Activated T-helper 1 cell treated with anti-CD3 and anti-CD28 coated beads, Interleukin-12 subunit alpha, Interleukin-12 subunit beta, Interleukin-2, Interleukin-4 antibody, amounts not matched to agents 30 ng/mL and 10 ng/mL and 1 ng/mL, durations not matched to agents 14 hours and 24 hours and 36 hours (primary cell): ENCODE data around the gene KCNMA1. TPM values are rescaled to one million over a fixed set of nuclear protein-coding genes. Genes with fewer than 3 reads are reported as not detected.

Source experiments
- DNase-seq: peaks from one replicate; pipeline ENCODE4 v3.0.0; 2021; ENCODE audit warnings: low spot score
- H3K27ac Mint-ChIP-seq: one replicate; pipeline ENCODE4 v1.8.0; 2021; ENCODE audit warnings: mild to moderate bottlenecking, mixed read lengths
- H3K27me3 Mint-ChIP-seq: one replicate; pipeline ENCODE4 v1.8.0; 2022; ENCODE audit warnings: mild to moderate bottlenecking, moderate library complexity, mixed read lengths; ENCODE audit not compliant: insufficient read depth
- H3K36me3 Mint-ChIP-seq: one replicate; pipeline ENCODE4 v1.8.0; 2021; ENCODE audit warnings: low read depth, mixed read lengths
- H3K4me1 Mint-ChIP-seq: one replicate; pipeline ENCODE4 v1.8.0; 2021; ENCODE audit warnings: low read depth, mixed read lengths
- H3K4me3 Mint-ChIP-seq: one replicate; pipeline ENCODE4 v1.8.0; 2021; ENCODE audit warnings: mild to moderate bottlenecking, moderate library complexity, mixed read lengths
- H3K9me3 Mint-ChIP-seq: one replicate; pipeline ENCODE4 v1.8.0; 2021; ENCODE audit warnings: mixed read lengths
- intact Hi-C: fragments of 100-400 bp; cut with micrococcal nuclease; formaldehyde crosslinking; loops from one replicate; pipeline ENCODE4 v1.15.1; 2024
- total RNA-seq: library from RNA; stranded (reverse); gene quantifications from 2 replicates; pipeline ENCODE4 v1.2.3, GENCODE V29; 2022

Gene KCNMA1
- total RNA-seq, 1 donor from 2014 or later: not detected

GRCh38 chr10:77492368-77492994 lies 145.1 kb downstream of the KCNMA1 start:
- H3K27ac Mint-ChIP-seq: no peak overlapping the region
- intact Hi-C loops: no loop called here
- no peaks in the 10 kb centered on the region for H3K27me3 Mint-ChIP-seq
- no peak for DNase-seq
- H3K9me3 Mint-ChIP-seq: no peaks in the 10 kb centered on the region
- H3K4me1 Mint-ChIP-seq: no peaks in the 10 kb centered on the region
- no peak overlapping the region for H3K4me3 Mint-ChIP-seq
- no peaks in the 10 kb centered on the region for H3K36me3 Mint-ChIP-seq

GRCh38 chr10:77490534-77491314 lies 146.9 kb downstream of the KCNMA1 start:
- no peak overlapping the region for H3K27ac Mint-ChIP-seq
- DNase-seq: no peak
- H3K9me3 Mint-ChIP-seq: no peaks in the 10 kb centered on the region

GRCh38 chr10:77486517-77486916 lies 151.1 kb downstream of the KCNMA1 start:
- H3K27ac Mint-ChIP-seq: no peak overlapping the region
- intact Hi-C loops: no loop called here
- H3K4me1 Mint-ChIP-seq: no peaks in the 10 kb centered on the region
- H3K27me3 Mint-ChIP-seq: peaks cover 4% of the 10 kb centered on the region
- no peaks in the 10 kb centered on the region for H3K36me3 Mint-ChIP-seq
- no peak overlapping the region for H3K4me3 Mint-ChIP-seq
- no peaks in the 10 kb centered on the region for H3K9me3 Mint-ChIP-seq
- no peak for DNase-seq

More at GRCh38 chr10:77490534-77491314, 146.9 kb downstream of the KCNMA1 start:
- Mint-ChIP-seq H3K4me1 (no peaks in the 10 kb centered on the region), H3K27me3 (peaks cover 4% of the 10 kb centered on the region), H3K36me3 (no peaks in the 10 kb centered on the region), H3K4me3 (no peak overlapping the region)
- intact Hi-C loops: no loop called here

- H3K4me3 Mint-ChIP-seq: no peak overlapping the region
- H3K4me1 Mint-ChIP-seq: no peaks in the 10 kb centered on the region
Observed at GRCh38 chr10:77485847-77486246, 151.8 kb downstream of the KCNMA1 start.

GRCh38 chr10:77482072-77482471 lies 155.5 kb downstream of the KCNMA1 start:
- DNase-seq: no peak
- Mint-ChIP-seq H3K27me3 (peaks cover 2% of the 10 kb centered on the region), H3K4me3 (no peak overlapping the region)

More at GRCh38 chr10:77485847-77486246, 151.8 kb downstream of the KCNMA1 start:
- intact Hi-C loops: no loop called here
- Mint-ChIP-seq H3K36me3 (no peaks in the 10 kb centered on the region), H3K9me3 (no peaks in the 10 kb centered on the region), H3K27ac (no peak overlapping the region), H3K27me3 (peaks cover 4% of the 10 kb centered on the region)
- DNase-seq: no peak

GRCh38 chr10:77479586-77479985 lies 158.0 kb downstream of the KCNMA1 start:
- Mint-ChIP-seq H3K9me3 (no peaks in the 10 kb centered on the region), H3K27ac (no peak overlapping the region), H3K27me3 (peaks cover 3% of the 10 kb centered on the region), H3K4me3 (no peak overlapping the region), H3K4me1 (no peaks in the 10 kb centered on the region), H3K36me3 (no peaks in the 10 kb centered on the region)
- intact Hi-C loops: no loop called here
- no peak for DNase-seq

More at GRCh38 chr10:77482072-77482471, 155.5 kb downstream of the KCNMA1 start:
- Mint-ChIP-seq H3K27ac (no peak overlapping the region), H3K9me3 (no peaks in the 10 kb centered on the region), H3K36me3 (no peaks in the 10 kb centered on the region), H3K4me1 (no peaks in the 10 kb centered on the region)
- intact Hi-C loops: no loop called here

GRCh38 chr10:77478962-77479359 lies 158.6 kb downstream of the KCNMA1 start:
- Mint-ChIP-seq H3K27me3 (peaks cover 3% of the 10 kb centered on the region), H3K27ac (no peak overlapping the region), H3K36me3 (no peaks in the 10 kb centered on the region), H3K4me3 (no peak overlapping the region), H3K4me1 (no peaks in the 10 kb centered on the region), H3K9me3 (no peaks in the 10 kb centered on the region)
- no peak for DNase-seq
- intact Hi-C loops: no loop called here

GRCh38 chr10:77478247-77478961 lies 159.2 kb downstream of the KCNMA1 start:
- H3K27me3 Mint-ChIP-seq: peaks cover 3% of the 10 kb centered on the region
- no peaks in the 10 kb centered on the region for H3K9me3 Mint-ChIP-seq
- no peak overlapping the region for H3K27ac Mint-ChIP-seq
- H3K36me3 Mint-ChIP-seq: no peaks in the 10 kb centered on the region
- no peak for DNase-seq
- no peaks in the 10 kb centered on the region for H3K4me1 Mint-ChIP-seq
- H3K4me3 Mint-ChIP-seq: no peak overlapping the region
- intact Hi-C loops: no loop called here

- H3K4me3 Mint-ChIP-seq: no peak overlapping the region
- DNase-seq: no peak
- H3K36me3 Mint-ChIP-seq: no peaks in the 10 kb centered on the region
- H3K9me3 Mint-ChIP-seq: no peaks in the 10 kb centered on the region
- H3K27ac Mint-ChIP-seq: no peak overlapping the region
- H3K27me3 Mint-ChIP-seq: peaks cover 3% of the 10 kb centered on the region
- H3K4me1 Mint-ChIP-seq: no peaks in the 10 kb centered on the region
- intact Hi-C loops: no loop called here
Observed at GRCh38 chr10:77475522-77475921, 162.1 kb downstream of the KCNMA1 start.

GRCh38 chr10:77474939-77475338 lies 162.7 kb downstream of the KCNMA1 start:
- DNase-seq: no peak
- intact Hi-C loops: no loop called here
- Mint-ChIP-seq H3K9me3 (no peaks in the 10 kb centered on the region), H3K27me3 (peaks cover 3% of the 10 kb centered on the region), H3K36me3 (no peaks in the 10 kb centered on the region), H3K4me3 (no peak overlapping the region), H3K27ac (no peak overlapping the region), H3K4me1 (no peaks in the 10 kb centered on the region)

GRCh38 chr10:77474386-77474785 lies 163.2 kb downstream of the KCNMA1 start:
- DNase-seq: no peak
- no peaks in the 10 kb centered on the region for H3K36me3 Mint-ChIP-seq
- H3K9me3 Mint-ChIP-seq: no peaks in the 10 kb centered on the region
- peaks cover 3% of the 10 kb centered on the region for H3K27me3 Mint-ChIP-seq
- H3K27ac Mint-ChIP-seq: no peak overlapping the region
- intact Hi-C loops: no loop called here
- no peak overlapping the region for H3K4me3 Mint-ChIP-seq
- H3K4me1 Mint-ChIP-seq: no peaks in the 10 kb centered on the region

GRCh38 chr10:77472146-77472545 lies 165.5 kb downstream of the KCNMA1 start:
- H3K9me3 Mint-ChIP-seq: no peaks in the 10 kb centered on the region
- no peaks in the 10 kb centered on the region for H3K4me1 Mint-ChIP-seq
- DNase-seq: no peak
- peaks cover 3% of the 10 kb centered on the region for H3K27me3 Mint-ChIP-seq
- intact Hi-C loops: no loop called here
- no peaks in the 10 kb centered on the region for H3K36me3 Mint-ChIP-seq
- H3K27ac Mint-ChIP-seq: no peak overlapping the region
- H3K4me3 Mint-ChIP-seq: no peak overlapping the region

GRCh38 chr10:77471069-77471536 lies 166.5 kb downstream of the KCNMA1 start:
- Mint-ChIP-seq H3K27ac (no peak overlapping the region), H3K9me3 (no peaks in the 10 kb centered on the region), H3K27me3 (no peaks in the 10 kb centered on the region), H3K4me1 (no peaks in the 10 kb centered on the region), H3K36me3 (no peaks in the 10 kb centered on the region), H3K4me3 (no peak overlapping the region)
- no peak for DNase-seq
- intact Hi-C loops: no loop called here
